ENCODE data around the gene FADS2.

- TF ChIP-seq CTCF (IDR thresholded peaks at IDR 0.05; ENCODE audit: low read length): no peak
- TF ChIP-seq EZH2 (optimal IDR thresholded peaks at IDR 0.05; ENCODE audit: low read depth, low read length): no peak
These were observed 79.2 kb downstream of the FADS2 start for GRCh38 chr11:61907282-61907681.
